ENCODE data around the gene FBXO17.
A peak's percentile ranks its signal among the peaks of the same experiment; 100 is the strongest.
"Not testable (repeated sequence)": the region's sequence is repeated elsewhere in the genome, so short reads cannot be mapped to it uniquely, and the experiment has no call there.

FBXO17 gene

DNA sequence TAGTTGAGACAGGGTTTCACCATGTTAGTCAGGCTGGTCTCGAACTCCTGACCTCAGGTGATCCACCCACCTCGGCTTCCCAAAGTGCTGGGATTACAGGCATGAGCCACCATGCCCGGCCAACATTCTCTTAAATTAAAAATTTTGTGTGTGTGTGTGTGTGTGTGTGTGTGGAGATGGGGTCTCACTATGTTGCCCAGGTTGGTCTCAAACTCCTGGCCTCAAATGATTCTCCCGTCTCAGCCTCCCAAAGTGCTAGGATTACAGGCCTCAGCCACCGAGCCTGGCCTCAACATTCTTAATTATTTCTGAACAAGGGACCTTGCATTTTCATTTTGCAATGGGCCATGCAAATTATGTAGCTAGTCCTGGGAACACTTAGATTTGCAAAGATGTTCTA lies 9.4 kb downstream of the FBXO17 start:
- ATAC-seq, H3K4me3 Mint-ChIP-seq, DNase-seq, H3K4me1 Mint-ChIP-seq, H3K9me3 Mint-ChIP-seq, H3K27ac Mint-ChIP-seq: not testable (repeated sequence)
- peaks cover 22% of the 10 kb centered on the region for H3K27me3 Mint-ChIP-seq

DNA sequence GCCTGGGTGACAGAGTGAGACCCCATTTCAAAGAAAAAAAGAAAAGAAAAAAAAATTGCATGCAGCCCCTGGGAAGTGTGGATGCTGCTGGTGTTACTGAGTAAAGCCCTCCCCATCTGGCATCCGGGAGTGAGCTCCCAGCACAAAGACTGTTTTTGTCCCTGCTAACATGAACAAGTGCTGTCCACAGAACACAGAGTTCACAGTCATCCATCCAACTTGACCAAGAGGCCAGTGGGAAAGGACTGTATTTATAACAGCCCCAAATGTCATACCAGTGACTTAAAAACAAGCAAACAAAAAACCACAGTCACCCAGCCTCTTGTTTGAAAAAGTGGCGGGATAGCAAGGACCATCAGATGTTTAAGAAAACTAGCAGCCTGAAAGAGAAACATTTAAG lies 10.8 kb downstream of the FBXO17 start:
- H3K27ac Mint-ChIP-seq = no peak overlapping the region
- no peaks in the 10 kb centered on the region for H3K9me3 Mint-ChIP-seq
- no peaks in the 10 kb centered on the region for H3K4me1 Mint-ChIP-seq
- no peak for DNase-seq
- ATAC-seq = no peak
- H3K4me3 Mint-ChIP-seq = no peak overlapping the region
- peaks cover 22% of the 10 kb centered on the region for H3K27me3 Mint-ChIP-seq

- no peaks in the 10 kb centered on the region for H3K9me3 Mint-ChIP-seq
- DNase-seq (no peak), ATAC-seq (no peak)
- H3K4me3 Mint-ChIP-seq = no peak overlapping the region
- no peaks in the 10 kb centered on the region for H3K4me1 Mint-ChIP-seq
- H3K27ac Mint-ChIP-seq = no peak overlapping the region
- H3K27me3 Mint-ChIP-seq = peaks cover 16% of the 10 kb centered on the region
Observed at GRCh38 chr19:38959618-38960017, 15.9 kb downstream of the FBXO17 start.

GRCh38 chr19:38958301-38958700 lies 17.2 kb downstream of the FBXO17 start:
- DNase-seq (no peak), ATAC-seq (no peak)
- H3K27ac Mint-ChIP-seq = no peak overlapping the region
- H3K4me1 Mint-ChIP-seq = no peaks in the 10 kb centered on the region
- H3K27me3 Mint-ChIP-seq = peaks cover 23% of the 10 kb centered on the region
- H3K9me3 Mint-ChIP-seq = no peaks in the 10 kb centered on the region
- no peak overlapping the region for H3K4me3 Mint-ChIP-seq

GRCh38 chr19:38956264-38956663 lies 19.3 kb downstream of the FBXO17 start:
- no peak overlapping the region for H3K27ac Mint-ChIP-seq
- ATAC-seq = no peak

DNA sequence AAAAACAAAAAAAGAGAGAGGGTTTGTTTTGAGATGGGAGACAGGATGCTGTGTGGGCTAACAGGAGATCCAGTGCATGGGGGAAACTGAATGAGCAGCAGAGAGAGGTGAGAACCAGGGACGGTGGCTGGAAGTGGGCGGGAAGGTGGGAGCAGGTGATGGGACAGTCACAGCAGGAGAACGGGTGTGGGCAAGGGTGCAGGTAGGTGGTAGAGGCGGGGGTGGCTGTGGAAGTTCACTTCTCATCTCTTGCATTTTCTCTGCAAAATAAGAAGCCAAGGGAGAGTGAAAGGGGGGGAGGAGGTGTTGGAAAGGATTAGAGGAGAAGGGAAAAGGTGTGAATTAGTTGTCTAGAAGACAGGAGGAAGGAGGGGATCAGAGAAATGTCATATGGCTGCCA lies 21.9 kb downstream of the FBXO17 start:
- ATAC-seq (no peak), DNase-seq (no peak)
- H3K27me3 Mint-ChIP-seq = peaks cover 45% of the 10 kb centered on the region
- no peak overlapping the region for H3K4me3 Mint-ChIP-seq
- no peaks in the 10 kb centered on the region for H3K9me3 Mint-ChIP-seq
- peaks cover 21% of the 10 kb centered on the region for H3K4me1 Mint-ChIP-seq
- no peak overlapping the region for H3K27ac Mint-ChIP-seq

More at GRCh38 chr19:38956264-38956663, 19.3 kb downstream of the FBXO17 start:
- peaks cover 6% of the 10 kb centered on the region for H3K4me1 Mint-ChIP-seq
- H3K27me3 Mint-ChIP-seq = peaks cover 30% of the 10 kb centered on the region
- DNase-seq = no peak
- no peak overlapping the region for H3K4me3 Mint-ChIP-seq
- H3K9me3 Mint-ChIP-seq = no peaks in the 10 kb centered on the region

DNA sequence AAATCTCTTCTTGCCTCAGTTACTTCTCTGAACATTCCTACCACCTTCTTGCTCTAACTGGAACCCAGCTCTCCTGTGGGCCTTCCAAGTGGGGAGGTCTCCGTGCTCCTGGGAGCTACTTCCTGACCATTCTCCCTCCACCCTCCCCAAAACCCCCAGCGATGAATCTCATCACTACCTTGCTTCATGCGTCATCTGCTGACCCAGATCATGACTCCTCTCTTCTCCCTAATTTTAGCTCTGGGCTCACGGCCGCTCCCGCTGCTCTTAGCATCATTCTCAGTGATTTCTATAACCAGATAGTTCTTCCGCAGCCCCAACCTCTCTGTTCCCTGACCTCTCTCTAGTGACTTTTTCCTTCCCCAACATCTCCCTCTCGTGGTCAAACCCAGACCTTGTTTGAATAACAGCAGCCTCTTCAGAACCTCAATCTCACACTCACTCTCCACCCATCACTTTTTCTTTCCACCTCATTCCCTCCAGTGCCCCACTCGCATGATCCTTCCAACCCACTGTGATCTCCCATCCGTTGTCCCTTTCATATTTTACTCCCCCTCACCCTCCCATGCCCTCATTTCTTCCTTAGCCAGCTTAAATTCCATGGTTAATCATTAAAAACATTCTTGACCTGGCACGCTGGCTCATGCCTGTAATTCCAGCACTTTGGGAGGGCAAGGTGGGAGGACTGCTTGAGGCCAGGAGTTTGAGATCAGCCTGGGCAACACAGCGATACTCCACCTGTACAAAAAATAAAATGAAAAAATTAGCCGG lies 23.0 kb downstream of the FBXO17 start:
- peaks cover 45% of the 10 kb centered on the region for H3K27me3 Mint-ChIP-seq
- H3K4me3 Mint-ChIP-seq = no peak overlapping the region
- H3K4me1 Mint-ChIP-seq = peaks cover 21% of the 10 kb centered on the region
- DNase-seq (peak in 1 of 2 donors; percentile 28), ATAC-seq (peak; percentile 51)
- no peaks in the 10 kb centered on the region for H3K9me3 Mint-ChIP-seq
- no peak overlapping the region for H3K27ac Mint-ChIP-seq

- Mint-ChIP-seq H3K4me3 (no peak overlapping the region), H3K27me3 (peaks cover 53% of the 10 kb centered on the region), H3K4me1 (peaks cover 21% of the 10 kb centered on the region), H3K9me3 (no peaks in the 10 kb centered on the region), H3K27ac (no peak overlapping the region)
- DNase-seq = no peak
- ATAC-seq = no peak
Observed at GRCh38 chr19:38951187-38951586, 24.4 kb downstream of the FBXO17 start.

DNA sequence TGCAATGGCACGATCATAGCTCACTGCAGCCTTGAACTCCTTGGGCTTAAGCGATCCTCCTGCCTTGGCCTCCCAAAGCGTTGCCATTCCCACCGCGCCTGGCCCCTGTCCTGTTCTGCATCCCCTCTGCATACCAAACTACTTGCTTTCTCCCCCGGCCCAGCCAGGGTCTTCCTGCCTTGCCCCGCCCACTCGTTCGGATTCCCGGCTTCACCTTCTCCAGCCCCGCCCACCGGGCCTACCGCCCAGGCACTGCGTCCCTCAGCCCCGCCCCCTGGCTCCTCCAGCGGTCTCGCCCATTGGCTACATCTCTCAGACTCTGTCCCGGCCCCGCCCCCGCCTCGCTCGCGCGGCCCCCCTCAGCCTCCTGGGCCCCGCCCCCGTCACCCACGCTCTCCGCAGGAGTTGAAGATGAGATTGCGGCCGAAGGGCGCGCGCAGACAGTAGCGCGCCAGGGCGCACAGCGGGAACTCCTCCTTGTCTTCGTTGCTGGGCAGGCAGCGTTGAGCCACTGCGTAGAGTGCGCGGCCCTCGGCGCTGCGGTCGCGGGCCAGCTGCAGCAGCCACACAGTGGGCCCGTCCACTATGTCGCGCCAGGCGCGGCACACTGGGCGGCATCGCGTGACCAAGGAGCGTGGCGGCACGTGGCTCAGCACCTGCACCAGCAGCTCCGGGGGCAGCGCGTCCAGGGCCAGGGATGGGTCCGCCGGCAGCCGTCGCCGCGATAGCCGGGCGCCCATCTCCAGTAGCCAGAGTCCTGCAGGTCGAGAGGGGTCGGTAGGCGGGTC lies 25.8 kb downstream of the FBXO17 start:
- DNase-seq (peak; percentile 82 to 85), ATAC-seq (peak; percentile 94)
- Mint-ChIP-seq H3K9me3 (no peaks in the 10 kb centered on the region), H3K4me1 (peaks cover 21% of the 10 kb centered on the region), H3K27ac (no peak overlapping the region), H3K27me3 (peaks cover 54% of the 10 kb centered on the region), H3K4me3 (peak overlapping the region; percentile 57 to 75)

DNA sequence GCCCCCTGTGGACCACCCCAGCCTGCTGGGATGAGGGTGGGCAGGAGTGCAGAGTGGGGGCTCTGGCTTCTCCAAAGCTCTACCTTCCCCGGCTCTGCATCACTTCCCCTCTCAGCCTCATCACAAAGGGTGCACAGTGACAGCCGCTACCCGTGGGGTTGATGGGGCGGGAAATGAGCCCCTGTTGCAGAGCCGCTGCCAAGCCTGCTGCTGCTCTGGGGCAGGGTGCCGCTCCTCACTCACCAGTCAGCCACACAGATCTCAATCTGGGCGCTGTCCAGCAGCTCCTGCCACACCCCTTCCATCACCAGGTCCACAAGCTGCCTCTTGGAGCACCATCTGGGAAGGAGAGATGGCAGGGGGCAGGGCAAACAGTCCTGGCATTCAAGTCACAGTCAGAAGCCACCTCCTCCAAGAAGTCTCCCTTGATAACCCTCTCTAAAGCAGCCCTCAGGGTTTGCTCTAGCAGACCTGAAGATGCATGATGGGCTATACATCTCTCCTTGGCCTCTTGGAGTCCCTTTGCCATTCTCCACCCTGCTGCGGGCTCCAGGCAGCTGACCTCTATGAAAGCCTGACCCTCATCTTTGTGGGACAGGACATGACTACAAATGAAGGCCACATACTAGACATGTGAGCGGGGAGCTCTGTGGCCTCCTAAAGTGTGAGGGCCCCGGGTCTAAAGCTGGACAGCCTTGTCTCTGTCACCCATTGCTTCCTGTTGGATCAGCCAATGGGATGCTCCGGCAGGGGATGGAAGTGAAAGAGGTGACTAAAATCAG lies 29.1 kb downstream of the FBXO17 start:
- Mint-ChIP-seq H3K4me3 (no peak overlapping the region), H3K4me1 (peaks cover 25% of the 10 kb centered on the region), H3K9me3 (no peaks in the 10 kb centered on the region), H3K27me3 (peaks cover 24% of the 10 kb centered on the region), H3K27ac (no peak overlapping the region)
- DNase-seq (no peak), ATAC-seq (no peak)

DNA sequence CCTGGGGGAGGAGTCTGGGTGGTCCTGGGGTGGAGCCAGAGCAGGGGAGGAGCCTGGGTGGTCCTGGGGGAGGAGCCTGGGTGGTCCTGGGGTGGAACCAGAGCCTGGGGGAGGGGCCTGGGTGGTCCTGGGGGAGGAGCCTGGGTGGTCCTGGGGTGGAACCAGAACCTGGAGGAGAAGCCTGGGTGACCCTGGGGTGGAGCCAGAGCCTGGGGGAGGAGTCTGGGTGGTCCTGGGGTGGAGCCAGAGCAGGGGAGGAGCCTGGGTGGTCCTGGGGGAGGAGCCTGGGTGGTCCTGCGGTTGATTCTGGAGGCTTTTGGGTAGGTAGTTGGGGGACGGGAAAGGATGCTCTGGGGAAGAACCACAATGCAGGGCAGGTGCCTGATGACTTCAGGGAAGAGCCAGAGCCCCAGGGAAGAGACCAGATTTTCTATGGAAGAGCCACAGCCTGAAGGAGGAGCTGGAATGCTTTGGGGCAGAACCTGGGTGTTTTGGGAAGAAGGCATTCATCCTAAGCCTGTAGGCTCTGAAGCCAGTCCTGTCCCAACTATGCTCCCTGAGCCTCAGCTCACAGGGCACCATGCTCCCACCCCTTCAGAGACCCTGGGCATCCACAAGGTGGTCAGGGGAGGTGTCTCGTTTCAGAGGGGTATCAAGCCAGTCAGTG lies 29.8 kb downstream of the FBXO17 start:
- DNase-seq (no peak), ATAC-seq (no peak)
- H3K9me3 Mint-ChIP-seq = no peaks in the 10 kb centered on the region
- H3K4me3 Mint-ChIP-seq = no peak overlapping the region
- no peak overlapping the region for H3K27ac Mint-ChIP-seq
- H3K4me1 Mint-ChIP-seq = peaks cover 30% of the 10 kb centered on the region
- H3K27me3 Mint-ChIP-seq = peaks cover 23% of the 10 kb centered on the region

- no peaks in the 10 kb centered on the region for H3K9me3 Mint-ChIP-seq
- no peak for DNase-seq
- peaks cover 21% of the 10 kb centered on the region for H3K27me3 Mint-ChIP-seq
- H3K4me3 Mint-ChIP-seq = no peak overlapping the region
- ATAC-seq = no peak
- peaks cover 27% of the 10 kb centered on the region for H3K4me1 Mint-ChIP-seq
- H3K27ac Mint-ChIP-seq = no peak overlapping the region
Observed at GRCh38 chr19:38944981-38945506, 30.5 kb downstream of the FBXO17 start.

DNA sequence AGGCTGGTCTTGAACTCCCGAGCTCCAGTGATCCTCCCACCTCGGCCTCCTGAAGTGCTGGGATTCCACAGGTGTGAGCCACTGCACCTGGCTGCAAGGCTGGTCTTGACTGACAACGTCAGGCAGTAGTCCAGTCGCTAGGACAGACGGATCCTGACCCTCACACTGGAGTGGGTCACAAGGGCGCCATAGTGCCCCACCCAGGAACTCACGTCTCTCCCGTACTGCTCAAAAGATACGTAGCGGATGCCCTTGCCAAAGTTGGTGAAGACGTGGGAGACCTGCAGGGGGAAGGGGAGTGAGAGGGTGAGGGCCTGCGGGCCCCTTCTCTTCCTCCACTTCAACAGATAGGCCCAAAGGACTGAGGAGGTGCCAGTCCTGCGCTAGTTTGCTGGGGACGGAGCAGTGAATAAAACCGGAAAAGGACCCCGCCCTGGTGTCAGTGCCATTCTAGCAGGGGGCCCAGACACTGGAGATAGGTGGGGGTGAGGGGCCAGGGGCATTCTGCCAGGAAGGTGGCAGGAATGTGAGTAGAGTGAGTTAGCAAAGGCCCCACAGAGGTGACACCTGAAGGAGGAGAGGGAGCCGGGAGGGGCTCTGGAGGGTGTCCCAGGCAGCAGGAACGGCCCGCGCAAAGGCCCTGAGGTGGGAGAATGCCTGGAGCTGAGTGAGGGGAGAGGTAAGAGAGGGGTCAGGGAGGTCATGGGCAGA lies 32.9 kb downstream of the FBXO17 start:
- H3K27ac Mint-ChIP-seq = no peak overlapping the region
- H3K4me3 Mint-ChIP-seq = no peak overlapping the region
- H3K4me1 Mint-ChIP-seq = peaks cover 26% of the 10 kb centered on the region
- H3K27me3 Mint-ChIP-seq = peaks cover 23% of the 10 kb centered on the region
- no peaks in the 10 kb centered on the region for H3K9me3 Mint-ChIP-seq
- no peak for DNase-seq
- no peak for ATAC-seq

- no peaks in the 10 kb centered on the region for H3K9me3 Mint-ChIP-seq
- ATAC-seq = no peak
- H3K4me3 Mint-ChIP-seq = no peak overlapping the region
- no peak for DNase-seq
- peaks cover 26% of the 10 kb centered on the region for H3K4me1 Mint-ChIP-seq
- no peak overlapping the region for H3K27ac Mint-ChIP-seq
- H3K27me3 Mint-ChIP-seq = peaks cover 23% of the 10 kb centered on the region
Observed at GRCh38 chr19:38941979-38942378, 33.6 kb downstream of the FBXO17 start.

Measured in stimulated activated naive CD8-positive, alpha-beta T cell treated with anti-CD3 and anti-CD28 coated beads, Interleukin-15, amount 100 ng/mL, for 72 hours (primary cell).